ENCODE measurements around the gene KRTAP6-2.

Gene KRTAP6-2, protein sequence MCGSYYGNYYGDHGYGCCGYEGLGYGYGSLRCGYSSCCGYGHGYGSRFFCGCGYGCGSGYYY

DNA sequence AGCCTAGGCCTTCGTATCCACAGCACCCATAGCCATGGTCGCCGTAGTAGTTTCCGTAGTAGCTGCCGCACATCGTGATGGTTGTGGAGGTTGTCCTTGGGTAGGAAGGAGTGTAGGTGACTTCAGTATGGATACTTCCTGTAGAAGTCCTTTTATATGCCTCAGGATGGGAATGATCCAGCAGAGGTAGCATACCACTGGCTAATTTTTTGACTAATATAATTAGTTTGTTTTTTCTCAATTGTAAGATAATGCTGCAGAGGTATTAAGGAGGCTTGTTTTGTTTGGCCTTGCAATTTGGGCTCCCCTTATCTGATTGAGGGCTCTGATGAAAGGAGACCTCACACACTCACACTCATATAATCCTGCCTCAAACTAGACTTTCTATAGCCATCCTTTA lies at the start of gene KRTAP6-2:
KRTAP6-2 (minus strand) TSS at position 101 of the 400 bp plus-strand sequence; CDS start at position 73, 28 bp downstream.
- DNase-seq, result no peak

DNA sequence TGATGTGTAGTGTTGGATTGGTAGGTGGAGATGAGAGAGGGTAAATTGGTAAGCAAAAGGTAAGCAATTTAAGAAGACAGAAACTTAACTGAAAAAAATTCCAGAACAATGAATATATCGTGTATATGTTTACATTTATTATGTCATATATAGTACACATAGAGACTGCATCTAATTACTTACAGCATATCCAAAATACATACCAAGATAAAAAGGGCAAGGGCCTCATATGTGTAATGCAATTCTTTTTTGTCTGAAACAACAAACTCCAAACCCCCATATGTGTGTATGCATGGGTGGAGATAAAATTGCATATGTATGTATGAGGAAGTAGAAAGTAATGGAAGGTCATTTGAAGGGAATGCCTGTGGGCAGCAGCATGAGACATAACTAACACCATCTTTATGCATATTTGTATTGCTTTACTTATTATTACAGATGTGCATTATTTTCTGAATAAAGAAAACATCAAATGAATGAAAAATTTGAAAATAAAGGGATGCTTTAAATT lies 48.3 kb upstream of the KRTAP6-2 start:
- no peak for DNase-seq

DNA sequence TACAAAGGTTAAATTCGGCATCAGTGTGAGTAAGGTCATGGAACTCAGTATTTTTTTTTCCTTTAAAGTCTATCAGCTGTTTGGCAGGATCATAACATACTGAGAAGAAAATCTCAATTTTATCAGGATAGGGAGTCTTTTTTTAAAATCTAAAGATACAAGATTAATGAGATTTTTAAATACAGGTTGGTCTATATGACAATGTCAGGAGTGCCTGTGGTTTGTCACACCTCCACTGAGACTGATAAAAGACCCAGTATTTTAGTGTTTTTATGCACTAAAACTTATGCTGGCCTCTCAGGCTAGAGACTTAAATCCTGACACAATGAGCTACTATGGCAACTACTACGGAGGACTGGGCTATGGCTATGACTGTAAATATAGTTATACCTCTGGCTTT lies 43.9 kb upstream of the KRTAP6-2 start, which contains the start of gene KRTAP20-3:
KRTAP20-3 (plus strand) TSS at position 301 of the 400 bp plus-strand sequence.
- no peak for DNase-seq

DNA sequence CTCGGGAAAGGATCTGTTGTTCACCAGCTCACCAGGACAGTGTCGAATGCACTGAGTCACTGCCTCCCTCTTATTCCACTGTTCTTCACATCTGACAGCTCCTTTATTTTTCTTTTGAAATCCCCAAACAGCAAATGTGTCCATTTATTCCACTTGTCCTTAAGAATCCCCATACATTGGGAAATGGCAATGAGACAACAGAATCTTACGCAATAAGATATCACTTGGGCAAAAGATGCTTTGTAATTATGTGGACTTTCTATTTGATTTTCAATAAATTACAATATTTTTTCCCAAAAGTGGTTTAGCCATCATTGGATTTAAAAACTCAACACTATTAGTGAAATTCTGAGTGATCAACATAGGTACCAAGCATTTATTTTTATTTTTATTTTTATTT lies 40.0 kb upstream of the KRTAP6-2 start:
- no peak for DNase-seq

DNA sequence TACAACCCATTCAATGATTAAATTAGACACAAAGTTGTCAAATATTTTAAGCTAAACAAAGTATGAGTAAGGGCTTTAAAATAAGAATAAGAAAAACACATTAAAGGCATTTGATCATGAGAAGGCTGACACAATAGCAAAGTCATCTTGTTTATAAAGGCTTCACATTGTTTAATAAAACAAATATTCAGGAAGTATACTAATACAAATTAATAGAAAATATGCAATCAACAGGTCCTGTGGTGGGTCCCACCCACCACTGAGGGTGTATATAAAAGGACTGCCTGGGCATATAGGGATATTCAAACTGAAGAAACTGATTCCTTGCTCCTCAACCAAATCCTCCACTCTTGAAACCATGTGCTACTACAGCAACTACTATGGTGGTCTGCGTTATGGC lies 36.2 kb upstream of the KRTAP6-2 start, which contains the start of gene KRTAP20-2:
KRTAP20-2 (plus strand) TSS at position 301 of the 400 bp plus-strand sequence; CDS start at position 359, 58 bp downstream.
- no peak for DNase-seq

DNA sequence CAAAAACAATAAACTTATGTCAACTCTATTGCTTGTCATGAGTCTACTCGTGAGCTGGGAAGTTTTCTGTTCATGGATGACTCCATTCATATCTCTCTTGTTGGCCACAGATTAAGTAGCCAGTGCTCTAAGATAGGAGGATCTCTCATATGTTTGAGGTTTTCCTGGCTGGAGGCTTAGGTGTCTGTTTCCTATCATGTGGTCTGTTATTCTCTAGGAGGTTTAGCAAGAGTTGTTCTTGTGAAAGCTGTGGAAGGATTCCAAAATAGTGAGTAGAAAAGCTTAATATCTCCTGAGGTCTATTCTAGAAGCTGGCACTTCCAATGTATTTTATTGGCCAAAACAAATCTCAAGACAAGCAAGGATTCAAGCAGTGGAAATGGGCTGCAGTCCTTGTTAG lies 30.5 kb upstream of the KRTAP6-2 start:
- no peak for DNase-seq

DNA sequence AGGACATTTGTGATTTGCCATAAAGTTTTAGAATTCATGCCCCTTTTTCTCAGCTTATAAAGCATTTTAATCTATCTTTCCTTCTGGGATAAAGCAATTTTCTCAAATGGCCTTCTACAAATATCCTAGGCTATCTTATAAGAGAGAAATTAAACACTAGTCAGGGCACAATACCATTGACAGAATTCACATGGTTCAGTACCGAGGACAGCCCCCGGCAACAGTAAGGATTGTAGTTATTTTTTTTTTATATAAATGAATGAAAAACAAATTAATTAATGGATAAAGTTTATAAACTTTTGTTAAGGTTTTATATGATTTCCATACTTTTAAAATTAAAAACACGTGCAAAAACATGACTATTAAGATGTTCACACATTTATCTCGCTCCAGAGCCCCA lies 29.4 kb upstream of the KRTAP6-2 start:
- no peak for DNase-seq

DNA sequence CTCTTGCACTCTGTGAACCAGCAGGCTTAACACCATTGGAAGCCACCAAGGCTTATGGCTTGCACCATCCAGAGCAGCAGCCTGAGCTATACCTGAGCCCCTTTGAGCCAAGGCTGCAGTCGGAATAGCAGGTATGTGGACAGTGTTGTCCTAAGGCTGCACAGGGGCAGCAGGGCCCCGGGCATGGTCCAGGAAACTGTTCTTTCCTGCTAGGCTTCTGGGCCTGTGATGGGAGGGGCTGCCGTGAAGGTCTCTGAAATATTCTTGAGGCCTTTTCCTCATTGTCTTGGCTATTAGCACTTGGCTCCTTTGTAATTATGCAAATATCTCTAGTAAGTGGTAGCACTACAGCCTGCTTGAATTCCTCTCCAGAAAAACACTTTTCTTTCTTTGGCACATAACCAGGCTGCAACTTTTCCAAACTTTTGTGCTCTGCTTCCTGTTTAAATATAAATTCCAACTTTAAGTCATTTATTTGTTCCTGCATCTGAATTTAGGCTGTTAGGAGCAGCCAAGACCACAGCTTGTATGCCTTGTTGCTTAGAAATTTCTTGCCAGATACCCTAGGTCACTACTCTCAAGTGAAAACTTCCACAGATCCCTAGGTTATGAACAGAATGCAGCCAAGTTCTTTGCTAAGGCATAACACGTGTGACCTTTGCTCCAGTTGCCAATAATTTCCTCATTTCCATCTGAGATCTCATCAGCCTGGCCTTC lies 26.9 kb upstream of the KRTAP6-2 start:
- DNase-seq, result no peak

DNA sequence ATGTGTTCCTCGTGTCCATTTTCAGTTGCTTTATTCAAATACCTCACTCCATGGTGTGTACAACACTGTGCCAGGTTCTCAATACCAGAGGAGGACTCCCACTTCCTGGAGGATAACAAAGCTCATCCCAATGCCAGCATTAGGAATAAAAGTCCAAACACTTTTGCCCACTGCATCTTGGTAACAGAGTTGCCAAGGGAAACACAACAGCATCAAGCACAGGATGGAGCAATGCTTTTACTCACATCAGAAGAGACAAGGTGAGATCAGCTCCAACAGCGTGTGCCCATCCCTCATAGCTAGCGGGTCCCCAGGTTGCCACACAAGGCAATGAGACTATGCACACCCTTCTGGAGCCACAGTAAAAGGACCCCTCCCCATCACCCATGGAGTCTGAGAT lies 24.7 kb upstream of the KRTAP6-2 start:
- DNase-seq, result no peak

DNA sequence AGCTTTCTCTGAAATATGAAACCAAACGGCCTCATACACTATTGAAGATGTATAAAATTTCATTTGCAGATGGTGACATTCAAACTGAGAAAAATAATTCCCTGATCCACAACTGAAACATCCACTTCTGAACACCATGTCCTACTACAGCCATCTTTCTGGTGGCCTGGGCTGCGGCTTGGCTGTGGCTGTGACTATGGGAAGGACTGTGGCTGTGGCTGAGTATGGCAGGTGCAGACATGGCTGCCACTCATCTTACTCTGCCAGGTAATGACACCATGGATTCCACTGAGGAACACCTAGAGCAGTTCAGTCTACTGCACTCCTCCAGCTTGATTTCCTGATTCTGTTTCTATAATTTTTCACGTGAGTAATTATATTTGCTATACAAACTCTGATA lies 21.8 kb upstream of the KRTAP6-2 start, which contains the start of gene KRTAP20-4:
KRTAP20-4 (plus strand) TSS at position 106 of the 400 bp plus-strand sequence.
- DNase-seq, result no peak

DNA sequence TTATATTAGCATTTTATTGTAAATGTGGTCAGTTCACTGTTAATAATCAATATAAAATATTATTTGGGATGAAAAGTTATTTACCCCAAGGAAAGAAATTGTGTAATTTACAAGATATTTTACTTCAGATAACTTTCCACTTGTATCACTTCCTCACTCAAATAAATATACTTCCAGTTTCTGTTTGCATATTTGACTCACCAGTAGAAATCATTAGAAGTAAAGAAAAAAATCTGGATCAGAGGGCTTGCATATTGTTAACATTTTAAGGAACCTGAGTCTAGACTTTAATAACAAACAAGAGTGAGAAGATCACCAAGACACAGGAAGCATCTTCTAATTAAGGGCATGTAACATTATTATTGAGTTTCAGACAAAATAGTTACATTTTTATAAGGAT lies 21.4 kb upstream of the KRTAP6-2 start:
- DNase-seq, result no peak

DNA sequence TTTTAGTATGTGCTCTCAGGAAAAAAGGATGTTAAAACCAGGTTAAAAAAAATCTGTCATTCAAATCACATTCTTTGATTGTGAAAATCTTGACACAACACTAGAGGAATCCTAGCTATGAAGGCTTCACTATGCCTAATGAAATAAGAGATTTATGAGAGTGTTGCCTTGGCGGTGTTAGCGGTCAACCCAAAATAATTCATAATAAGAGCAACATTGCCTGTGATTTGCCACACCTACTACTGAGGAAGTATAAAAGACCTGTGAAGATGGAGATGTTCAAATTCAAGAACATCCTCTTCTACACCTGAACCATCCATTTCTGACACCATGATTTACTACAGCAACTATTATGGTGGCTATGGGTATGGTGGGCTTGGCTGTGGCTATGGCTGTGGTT lies 17.4 kb upstream of the KRTAP6-2 start, which contains the start of gene KRTAP20-1:
KRTAP20-1 (plus strand) TSS at position 301 of the 400 bp plus-strand sequence; CDS start at position 331, 30 bp downstream.
- DNase-seq, result no peak

DNA sequence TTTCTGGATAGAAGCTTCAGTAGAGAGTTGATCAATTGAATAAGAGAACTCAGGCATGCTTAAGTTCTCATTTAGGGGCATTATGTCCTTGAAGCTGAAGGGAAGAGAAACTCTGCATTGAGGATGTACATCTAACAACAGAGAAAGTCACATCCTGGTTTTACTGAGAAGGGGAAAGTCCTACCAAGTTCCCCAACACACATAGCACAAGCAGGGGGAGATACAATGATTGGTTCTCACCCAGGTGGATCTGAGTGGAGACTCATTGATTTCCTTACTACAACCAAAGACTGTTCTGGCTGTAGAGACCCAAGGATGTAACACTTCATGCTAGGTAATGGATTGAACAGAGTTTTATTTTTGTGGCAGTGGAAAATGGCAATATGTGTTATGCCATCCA lies 16.5 kb upstream of the KRTAP6-2 start:
- no peak for DNase-seq

DNA sequence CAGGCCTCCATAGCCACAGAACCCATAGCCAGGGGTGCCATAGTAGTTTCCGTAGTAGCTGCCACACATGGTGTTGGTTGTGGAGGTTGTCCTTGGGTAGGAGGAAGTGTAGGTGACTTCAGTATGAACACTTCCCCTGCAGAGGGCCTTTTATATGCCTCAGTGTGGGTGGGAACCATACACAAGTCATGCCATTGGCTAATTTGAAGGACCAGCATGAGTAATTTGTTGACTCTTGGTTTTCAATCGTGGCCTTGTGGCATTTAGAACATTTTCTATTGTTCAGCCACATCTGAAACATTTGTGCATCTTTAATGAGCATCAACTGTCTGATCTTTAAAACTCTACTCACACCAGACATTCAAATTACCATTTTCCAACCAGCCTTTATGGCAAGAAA lies 15.1 kb upstream of the KRTAP6-2 start, which contains the start of gene KRTAP6-1:
KRTAP6-1 (minus strand) TSS at position 95 of the 400 bp plus-strand sequence; CDS start at position 69, 26 bp downstream.
- DNase-seq, result no peak

DNA sequence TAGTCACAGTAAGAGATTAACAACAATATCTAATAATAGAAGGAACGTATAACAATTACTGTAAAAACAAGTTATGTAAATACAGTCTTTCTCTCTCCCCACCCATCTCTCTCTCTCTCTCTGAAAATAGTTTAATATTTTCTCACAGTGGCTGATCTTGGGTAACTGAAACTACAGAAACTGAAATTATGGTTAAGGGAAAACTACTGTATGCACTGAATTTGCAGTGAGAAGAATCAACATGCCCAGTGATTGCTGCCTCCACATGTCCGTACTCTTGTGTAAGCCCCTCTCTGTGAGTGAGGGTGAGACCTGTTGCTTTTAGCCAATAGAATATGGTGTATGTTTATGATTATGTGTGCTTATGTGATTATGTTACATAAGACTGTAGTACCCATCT lies 13.4 kb upstream of the KRTAP6-2 start:
- DNase-seq, result no peak

DNA sequence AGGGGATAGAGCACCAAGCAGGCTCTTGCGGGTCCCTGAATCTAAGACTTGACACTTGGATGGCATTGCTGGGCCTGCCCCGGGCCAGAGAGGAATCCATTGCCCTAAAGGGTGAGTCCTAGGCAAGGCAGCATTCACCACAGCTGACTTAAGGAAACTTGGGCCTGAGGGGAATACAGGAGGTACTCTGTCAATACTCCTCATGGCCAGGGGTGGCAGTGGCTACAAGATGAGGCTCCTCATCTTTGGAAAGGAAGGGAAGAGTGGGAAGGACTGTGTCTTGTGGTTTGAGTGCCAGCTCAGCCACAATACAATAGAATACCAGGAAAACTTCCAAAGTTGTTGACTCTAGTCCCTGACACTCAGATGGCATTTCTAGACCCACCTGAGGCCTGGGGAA lies 7.3 kb upstream of the KRTAP6-2 start:
- DNase-seq, result no peak

DNA sequence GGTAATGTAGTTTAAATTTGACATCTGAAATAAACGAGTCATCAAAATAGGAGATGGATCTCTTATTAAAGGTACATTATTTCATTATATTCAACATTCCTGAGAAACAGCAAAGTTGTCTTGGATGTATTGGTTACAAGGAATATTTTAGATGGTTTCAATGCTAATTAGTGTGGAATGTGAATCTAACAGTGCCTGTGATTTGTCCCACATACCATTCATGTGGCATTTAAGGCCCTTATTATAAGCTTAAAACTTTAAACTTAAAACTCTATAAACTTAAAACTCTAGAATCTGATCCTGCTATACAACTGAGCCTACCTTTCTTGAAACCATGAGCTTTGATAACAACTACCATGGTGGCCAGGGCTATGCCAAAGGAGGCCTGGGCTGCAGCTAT lies 2.1 kb upstream of the KRTAP6-2 start, which contains the start of gene KRTAP22-1:
KRTAP22-1 (plus strand) TSS at position 301 of the 400 bp plus-strand sequence.
- no peak for DNase-seq

DNA sequence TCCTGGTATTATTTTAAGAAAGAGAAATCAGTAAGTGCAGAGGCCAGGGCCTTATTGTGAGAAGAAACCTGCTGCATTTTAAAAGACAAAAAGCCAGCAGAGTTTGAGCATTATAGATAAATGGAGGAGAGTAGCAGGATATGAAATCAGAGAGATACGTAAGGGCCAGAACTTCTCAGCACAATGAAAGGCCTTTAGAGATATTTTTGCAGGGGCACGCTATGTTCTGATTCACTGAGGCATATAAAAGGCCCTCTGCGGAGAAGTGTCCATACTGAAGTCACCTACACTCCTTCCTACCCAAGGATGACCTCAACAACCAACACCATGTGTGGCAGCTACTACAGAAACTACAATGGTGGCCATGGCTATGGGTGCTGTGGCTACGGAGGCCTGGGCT lies 6.6 kb downstream of the KRTAP6-2 start, which contains the start of gene KRTAP6-3:
KRTAP6-3 (plus strand) TSS at position 301 of the 400 bp plus-strand sequence; CDS start at position 307, 6 bp downstream.
- DNase-seq, result no peak

DNA sequence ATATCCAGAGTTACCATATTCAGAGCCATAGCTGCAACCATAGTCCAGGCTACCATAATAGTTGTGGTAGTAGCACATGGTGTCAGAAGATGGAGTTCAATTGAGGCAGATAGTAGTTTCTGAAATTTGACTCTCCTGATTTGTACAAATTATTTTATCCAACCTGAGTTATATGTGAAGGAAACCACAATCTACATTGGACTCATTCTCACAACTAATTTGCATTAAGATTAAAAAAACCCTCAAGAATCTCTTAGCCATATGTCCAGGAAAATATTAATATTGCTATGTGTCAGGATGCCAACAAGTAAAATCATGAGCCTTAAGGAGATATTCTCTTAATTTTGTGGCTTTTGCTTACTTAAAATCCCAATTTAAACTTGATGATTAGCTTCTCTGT lies 8.4 kb downstream of the KRTAP6-2 start, which contains the start of gene KRTAP22-2:
KRTAP22-2 (minus strand) TSS at position 101 of the 400 bp plus-strand sequence.
- DNase-seq, result no peak

DNA sequence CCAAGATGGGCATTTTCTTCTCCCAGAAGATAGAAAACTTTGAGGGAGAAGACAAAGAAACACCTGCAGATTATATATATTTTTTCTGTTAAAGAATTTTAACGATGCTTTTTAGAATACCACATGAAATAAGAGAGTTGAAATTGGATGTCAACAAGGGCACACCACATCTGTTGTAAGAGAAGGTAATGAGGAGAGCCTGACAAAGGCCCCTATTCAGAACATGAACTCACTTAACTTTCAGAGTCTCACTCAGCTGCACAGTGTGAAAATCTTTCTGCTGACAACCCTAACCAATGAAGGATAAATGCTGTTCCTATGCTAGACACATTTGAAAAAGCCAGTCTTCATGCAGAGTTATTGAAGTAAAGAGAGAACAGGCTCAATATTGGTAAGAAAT lies 15.8 kb downstream of the KRTAP6-2 start:
- no peak for DNase-seq

DNA sequence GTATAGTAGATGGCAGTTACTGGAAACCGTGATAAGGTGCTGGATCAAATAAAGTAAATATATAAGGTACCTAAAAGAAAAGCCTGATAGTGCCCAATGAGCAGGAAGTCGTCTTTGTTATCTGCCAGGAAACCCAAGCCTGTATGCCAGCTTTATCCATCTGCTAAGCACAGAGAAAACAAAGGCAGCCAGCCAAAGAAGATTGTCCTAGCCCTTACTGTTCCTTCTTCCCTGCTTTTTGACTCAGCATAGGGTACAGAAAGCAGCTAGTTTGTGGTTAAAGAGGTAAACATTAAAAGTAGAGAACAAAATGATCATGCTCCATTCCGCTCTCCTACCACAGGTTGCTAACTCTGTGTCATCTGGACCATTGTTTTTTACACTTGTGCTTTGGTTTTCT lies 18.6 kb downstream of the KRTAP6-2 start:
- no peak for DNase-seq

DNA sequence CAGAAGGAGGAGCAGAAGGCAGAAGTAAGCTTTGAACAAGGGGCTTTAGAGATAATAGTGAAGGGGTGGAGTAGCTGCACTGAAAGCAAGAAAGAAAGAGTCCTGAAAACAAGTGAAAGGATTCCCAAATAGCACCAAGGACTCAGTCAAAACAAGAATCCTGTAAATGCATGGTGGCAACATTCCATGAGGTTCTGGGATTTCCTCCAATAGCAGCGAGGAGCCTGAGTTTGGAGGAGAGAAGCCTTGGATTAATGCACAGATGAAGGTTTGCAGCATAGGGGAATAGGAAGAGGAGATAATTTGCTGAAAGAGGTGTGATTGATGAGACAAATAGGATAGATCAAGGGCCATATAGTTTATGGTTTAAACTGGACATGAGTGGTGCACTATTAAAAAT lies 19.4 kb downstream of the KRTAP6-2 start:
- DNase-seq, result no peak

DNA sequence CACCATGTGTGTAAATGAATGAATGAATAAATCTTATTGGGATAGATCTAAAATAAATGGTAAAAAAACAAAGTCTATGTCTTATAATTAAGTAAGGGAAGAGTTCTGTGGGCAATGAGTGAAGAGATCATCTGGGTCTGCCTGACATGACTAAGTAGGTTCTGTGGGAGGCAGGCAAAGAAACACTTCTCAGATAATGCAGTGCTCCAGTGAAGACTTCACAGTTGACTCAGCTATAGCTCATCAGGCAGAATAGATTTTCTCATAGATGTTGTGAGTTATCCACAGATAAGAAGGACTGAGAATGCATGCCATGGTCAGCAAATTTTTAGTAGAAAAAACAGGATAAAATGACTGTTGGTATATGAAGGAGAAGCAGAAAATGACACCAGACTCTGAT lies 20.9 kb downstream of the KRTAP6-2 start:
- no peak for DNase-seq

DNA sequence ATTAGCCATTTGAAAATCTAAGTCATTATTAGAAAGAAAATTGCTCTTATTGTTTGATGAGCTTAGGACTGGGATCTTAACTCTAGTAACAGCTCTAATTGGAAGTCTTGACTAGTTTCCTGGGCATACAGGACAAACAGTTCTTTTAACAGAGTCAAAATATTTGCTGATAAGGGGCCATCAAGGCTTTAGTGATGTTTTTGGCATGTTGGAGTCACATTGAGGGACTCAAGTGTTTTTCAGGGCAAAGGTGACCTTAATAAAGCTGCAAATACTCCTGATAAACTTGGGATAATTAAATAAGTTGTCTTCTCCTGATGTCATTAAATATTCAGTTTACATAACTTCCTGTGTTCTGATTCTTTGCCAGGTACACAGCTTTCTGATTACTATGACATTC lies 31.1 kb downstream of the KRTAP6-2 start:
- no peak for DNase-seq

Measured in NCI-H2171 (cell line).